HG03097 (cell line): ENCODE measurements around the gene CCDC167.

Source experiments
- ATAC-seq: cut with Tn5 transposase; IDR thresholded peaks from one replicate; pipeline ENCODE4 v1.9.1; 2021; ENCODE audit not compliant: unreplicated experiment, low FRiP score

CCDC167 gene

DNA sequence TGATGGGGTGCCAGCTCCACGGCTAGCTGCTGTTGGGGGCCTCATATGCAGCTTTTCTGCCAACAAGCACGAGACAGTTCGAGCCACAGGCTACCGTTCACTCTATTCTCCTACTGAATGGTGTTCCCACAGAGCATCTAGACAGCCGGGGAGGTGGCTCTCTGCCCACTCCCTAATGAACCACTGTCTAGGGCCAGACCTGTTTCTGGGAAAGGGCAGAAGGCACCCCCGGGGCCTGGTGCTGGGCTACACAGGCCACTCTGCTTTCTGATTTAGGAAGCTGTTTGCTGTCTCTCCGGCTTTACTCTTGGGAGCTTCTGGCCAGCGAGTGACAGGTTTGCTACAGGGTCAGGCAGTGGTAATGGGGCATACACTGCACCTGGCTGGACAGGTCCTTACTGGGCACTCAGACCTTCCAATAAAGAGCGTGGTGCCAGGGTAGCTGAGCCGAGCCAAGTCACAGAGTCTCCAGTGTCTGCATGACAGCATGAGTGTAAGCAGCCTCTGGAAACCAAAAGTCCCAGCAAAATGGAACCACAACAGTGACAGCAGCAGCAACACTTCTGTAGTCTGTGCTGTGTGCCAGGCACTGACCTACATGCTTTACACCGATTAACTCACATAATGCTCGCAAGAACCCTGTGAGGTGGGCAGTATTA lies 8.4 kb downstream of the CCDC167 start:
- ATAC-seq = no peak

DNA sequence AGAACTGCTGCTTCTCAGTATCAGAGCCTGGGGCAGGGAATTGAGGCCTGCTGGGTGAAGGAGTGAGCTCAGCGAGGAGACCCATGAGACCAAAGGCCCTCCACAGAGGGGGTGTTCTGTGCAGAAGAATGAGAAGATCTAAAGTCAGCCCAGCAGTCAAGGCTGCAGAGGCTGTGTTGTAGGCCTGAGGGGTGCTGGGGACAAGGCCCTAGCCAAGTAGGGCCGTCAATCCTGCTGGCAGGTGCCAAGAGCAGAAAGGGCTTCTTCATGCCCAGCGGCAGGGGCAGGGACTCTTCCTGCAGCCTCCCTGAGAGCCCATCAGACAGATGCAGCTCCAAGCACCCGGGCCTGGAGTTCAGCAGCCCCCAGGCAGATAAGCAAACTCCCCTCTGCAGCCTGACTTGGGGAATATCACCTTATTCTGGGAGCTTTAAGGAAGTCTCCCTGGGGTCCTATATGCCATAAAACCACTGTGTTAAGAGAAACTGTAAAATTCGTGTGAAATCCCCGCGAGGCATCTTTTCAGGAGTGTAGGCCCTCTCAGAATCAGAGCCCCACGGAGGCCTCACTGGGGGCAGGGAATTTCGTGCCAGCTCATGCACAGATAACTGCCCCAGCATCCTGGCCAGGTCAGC lies 9.0 kb downstream of the CCDC167 start:
- no peak for ATAC-seq

GRCh38 chr6:37489697-37490336 lies 9.9 kb downstream of the CCDC167 start:
- ATAC-seq = no peak

DNA sequence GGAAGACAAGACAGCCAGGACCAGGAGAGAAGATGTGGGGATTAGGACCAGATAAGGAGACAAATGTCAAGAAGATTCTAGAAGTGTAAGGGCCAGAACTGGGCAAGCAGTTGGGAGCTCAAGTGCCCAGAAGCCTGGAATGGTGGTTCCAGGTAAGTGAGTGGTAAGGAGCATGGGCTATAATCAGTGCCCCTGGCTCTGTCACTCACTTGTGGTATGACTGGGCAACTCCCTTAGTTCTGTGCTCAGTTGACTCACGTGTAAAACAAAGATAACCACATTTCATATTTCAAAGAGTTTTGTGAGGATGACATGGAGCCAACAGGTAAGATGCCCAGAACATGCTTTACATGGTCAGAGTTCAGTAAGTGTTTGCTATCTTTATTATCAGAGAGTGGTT lies 11.2 kb downstream of the CCDC167 start:
- ATAC-seq = no peak

- ATAC-seq = no peak
These were observed 11.9 kb downstream of the CCDC167 start for GRCh38 chr6:37487591-37488380.

DNA sequence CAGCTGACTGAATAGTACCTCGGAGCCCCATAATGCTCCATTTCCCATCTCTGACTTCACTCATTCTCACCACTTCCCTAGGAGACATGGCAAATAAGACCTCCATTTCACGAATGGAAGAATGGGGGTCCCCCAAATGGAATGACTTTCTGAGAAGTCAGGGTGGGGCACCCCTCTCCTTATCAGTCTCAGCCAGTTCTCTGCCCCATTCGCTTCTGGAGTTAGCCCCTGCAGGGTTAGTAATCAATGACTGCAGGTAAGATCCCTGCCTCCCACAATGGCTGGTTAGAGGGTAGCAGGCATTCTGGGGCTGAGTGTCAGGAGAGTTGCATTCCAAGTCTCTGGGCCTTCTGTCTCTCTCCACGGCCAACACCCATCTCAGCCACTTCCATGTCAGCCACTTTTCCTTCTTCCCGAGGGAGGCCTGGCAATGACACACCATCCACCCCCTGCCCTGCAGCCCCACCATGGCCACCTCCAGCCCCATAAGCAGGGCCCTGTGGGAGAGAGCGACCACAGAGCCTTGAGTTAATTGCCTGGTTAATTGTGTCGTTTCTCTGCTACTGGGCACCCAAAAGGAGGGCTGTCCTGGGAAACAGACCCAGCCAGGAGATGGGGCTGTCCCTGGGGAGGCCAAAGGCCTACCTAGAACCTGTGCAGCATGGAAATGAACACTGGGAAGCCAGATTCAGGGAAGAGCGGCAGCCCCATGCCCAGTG lies 13.4 kb downstream of the CCDC167 start:
- ATAC-seq = no peak

- ATAC-seq = no peak
These were observed 14.4 kb downstream of the CCDC167 start for GRCh38 chr6:37485291-37485702.

GRCh38 chr6:37484786-37485170 lies 14.9 kb downstream of the CCDC167 start:
- ATAC-seq = no peak

DNA sequence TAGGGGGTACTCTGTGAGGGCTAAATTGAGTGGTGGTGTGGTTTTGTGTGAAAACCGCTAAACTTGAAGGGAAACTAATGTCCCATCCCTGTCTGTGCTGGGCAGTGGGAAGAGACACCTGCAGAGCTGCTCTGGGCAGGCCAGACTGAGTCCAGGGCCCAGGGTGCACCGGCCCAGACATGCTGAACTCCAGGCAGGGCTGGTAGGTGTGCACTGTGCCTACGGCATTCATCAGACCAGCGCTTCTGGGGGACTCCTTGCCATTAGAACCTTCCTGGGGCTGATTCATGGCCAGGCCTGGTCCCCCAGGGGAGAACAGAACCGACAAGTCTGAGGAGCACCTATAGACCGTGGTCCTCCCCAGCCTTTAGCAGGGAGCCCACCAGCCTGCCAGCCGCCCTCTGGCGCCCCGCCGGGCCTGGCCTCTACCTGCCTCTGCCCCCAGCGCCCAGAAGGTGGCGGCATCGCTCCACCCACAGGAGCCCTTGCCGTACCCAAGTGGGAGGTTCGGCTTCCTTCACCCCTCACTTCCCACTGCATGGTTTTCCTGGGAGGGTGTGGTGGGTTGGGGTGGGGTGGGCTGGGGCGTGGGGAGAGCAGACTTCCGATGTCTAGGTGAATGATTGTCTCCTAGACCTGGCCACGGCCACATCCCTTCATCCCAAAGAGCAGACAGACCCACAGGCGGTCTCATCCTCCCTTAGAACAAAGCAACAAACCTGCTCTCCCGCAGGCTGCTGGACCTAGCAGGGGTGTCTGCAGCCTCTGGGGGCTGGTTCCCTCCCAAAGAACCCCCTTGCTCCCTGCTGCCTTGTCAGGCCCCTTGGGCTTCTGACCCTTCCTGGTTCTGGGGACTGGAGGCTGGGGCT lies 15.5 kb downstream of the CCDC167 start:
- no peak for ATAC-seq

DNA sequence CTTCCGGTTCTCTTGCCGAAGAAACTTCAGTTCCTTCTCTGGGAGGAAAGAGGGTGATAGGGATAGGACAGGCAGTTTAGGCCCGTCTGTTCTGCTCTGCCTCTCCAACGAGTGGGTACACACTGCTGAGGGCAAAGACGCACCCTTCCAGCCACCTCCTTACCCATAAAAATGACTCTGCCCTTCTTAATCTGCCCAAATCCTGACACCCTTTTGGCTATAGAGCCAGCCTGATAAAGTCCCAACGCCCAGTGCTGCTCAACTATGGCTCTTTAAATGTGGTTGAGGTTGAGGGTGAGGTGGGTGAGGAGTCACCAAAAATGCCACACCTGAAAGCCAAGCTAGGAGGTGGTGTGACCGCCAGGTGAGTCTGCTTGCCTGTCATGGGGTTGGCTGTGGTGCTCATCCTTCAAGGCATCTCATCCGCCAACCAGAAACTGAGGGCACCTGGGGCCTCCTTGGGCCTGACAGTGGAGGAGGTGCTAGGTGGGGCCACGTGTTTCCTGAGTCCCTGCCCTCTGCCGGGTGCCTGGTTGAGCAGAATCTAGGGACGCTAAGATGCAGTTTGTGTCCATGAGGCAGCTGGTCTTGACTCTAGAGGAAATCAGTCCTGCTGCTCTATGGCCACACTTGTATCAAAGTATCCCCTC lies 16.3 kb downstream of the CCDC167 start:
- no peak for ATAC-seq

DNA sequence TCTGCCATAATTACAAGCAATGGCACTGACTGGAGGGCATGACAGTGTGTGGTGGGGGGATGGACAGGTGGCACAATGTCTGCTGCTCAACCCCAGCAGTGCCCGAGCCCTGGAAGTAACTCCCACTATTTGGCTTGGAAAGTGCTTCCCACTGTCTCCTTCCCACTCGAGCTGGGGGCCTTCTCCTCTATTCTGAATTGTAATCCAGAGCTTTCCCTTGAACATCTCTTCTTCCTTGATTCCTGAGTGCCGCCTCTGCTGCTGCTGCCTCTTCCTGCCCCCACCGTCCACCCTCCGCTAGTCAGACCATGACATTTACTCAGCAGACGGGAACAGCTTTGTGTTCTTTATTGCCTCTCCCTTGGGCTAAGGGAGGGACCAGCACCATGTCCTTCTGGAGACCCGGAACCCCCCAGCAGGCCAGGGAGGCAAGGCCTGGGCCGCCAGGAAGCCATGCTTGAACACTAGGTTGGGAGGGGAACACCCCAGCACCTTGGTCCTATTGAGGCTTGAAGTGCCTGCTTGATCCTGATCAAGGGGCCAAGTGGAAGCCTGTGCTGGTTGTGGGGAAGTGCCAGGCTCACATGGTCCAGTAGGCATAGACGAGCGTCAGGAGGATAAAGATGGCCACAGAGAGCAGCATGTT lies 17.0 kb downstream of the CCDC167 start:
- ATAC-seq = no peak

DNA sequence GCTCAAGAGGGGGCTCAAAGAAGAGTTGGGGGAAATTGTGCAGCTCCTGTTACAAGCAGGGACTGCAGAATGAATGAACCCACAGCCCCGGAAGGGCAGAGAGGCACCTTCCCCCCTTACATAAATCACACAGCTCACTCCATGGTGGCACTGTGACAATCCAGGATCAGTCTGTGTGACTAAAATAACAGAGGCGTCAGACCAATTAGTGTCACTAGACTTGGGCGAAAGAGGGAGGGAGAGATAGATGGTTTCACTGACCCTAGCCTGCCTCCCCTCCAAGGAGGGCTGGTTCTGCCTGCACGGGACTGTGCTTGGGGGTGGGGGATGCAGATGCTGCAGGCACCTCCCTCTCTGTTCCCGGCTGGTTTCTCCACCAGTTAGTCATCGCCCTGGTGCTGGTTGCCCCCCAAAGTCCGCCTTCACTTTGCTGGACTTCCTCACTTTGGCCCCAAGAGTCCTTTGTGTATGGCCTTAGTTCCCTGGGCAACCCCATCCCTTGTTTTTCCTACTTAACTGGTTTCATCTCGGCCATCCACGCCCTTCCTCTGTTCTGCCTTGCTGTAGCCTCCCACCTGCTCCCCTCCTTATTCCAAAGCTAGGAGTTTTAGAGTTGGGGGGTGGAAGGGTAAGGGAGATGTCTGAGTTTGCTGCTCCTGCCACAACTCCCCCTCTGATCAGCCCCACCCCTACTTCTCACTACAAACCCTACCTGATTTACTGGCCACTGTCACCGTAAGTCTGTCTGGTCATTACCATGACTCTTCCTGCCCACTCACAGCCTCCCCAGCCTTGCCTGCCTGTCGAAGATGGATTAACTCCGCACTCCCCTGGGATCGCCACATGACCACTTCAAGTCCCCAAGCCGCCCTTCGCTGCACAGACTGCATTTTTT lies 17.7 kb downstream of the CCDC167 start:
- no peak for ATAC-seq

DNA sequence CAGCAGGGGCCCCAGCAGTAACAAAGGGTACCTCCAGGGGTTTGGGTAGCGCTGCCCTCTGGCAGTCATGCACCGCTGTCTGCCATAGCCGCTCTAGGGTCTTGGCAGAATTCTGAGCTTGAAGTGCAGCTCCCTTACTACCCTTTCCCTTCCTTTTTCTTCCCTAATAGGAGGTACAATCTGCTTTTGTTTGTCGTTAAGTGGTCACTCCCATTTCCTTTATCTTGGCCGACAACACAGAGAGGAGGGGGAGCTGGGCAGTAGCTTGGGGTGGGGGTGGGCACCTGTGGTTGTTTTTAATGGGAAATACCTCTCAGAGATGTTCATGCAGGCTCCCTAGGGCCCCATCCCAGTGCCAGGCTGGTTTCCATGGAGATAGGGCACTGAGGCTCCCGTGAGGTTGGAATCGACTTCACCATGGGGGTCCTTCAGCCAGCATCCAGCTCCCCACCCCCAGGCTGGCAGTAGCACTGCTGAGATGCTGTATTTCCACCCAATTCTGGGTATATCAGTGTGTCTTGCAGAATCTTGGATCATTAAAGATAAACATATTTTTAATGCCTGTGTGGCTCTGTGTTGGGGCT lies 18.6 kb downstream of the CCDC167 start:
- no peak for ATAC-seq

- no peak for ATAC-seq
These were observed 19.5 kb downstream of the CCDC167 start for GRCh38 chr6:37480118-37480736.

DNA sequence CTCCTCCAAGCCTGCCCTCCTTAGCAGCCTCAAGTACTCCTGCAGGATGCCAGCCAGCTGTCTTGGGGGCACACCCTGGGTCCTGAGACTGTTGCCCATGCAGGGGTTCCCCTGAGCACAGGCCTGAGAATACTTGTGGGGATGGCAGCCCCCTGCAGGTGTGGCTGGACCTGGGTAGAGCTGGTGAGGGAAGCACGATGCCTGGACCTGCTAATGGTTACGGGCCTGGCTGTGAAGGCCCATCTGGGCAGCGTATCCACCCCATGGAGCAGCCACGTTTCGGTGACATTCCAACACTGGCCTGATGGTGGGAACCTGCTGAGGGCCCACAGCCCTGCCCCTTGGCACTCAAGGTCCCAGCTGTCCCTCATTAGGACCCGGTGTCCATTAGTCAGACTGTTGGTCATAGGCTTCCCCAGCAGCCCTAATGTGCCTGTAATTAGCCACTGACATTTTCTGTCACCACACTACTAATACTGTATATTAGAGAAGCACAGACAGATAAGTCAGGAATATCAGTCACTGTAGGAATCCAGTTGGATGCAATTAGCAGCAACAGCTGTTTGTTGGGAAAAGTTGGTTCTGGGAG lies 20.3 kb downstream of the CCDC167 start:
- no peak for ATAC-seq

- no peak for ATAC-seq
These were observed 20.9 kb downstream of the CCDC167 start for GRCh38 chr6:37478827-37479226.
